ENCODE results near the gene NREP.

The NREP gene

GRCh38 chr5:111756581-111757354 lies at the start of gene NREP:
Gene NREP (minus strand): TSS chr5:111757194. CDS start chr5:111755772, 1,422 bp downstream.
- no peak for DNase-seq (ENCODE audit: low read depth)
- peak within 1 kb of the TSS; percentile 83 for H3K4me3 ChIP-seq (ENCODE audit: low read depth, low read length)

GRCh38 chr5:111806753-111807152 lies 49.8 kb upstream of the NREP start:
- no peak overlapping the region for H3K4me3 ChIP-seq (ENCODE audit: low read depth, low read length)

GRCh38 chr5:111806156-111806555 lies 49.2 kb upstream of the NREP start:
- no peak for DNase-seq (ENCODE audit: low read depth)
- H3K4me3 ChIP-seq (ENCODE audit: low read depth, low read length): no peak overlapping the region

More at GRCh38 chr5:111806753-111807152, 49.8 kb upstream of the NREP start:
- no peak for DNase-seq (ENCODE audit: low read depth)

- DNase-seq (ENCODE audit: low read depth): no peak
These were observed 48.1 kb upstream of the NREP start for GRCh38 chr5:111805071-111805470.

GRCh38 chr5:111800351-111800750 lies 43.4 kb upstream of the NREP start:
- no peak for DNase-seq (ENCODE audit: low read depth)
- no peak overlapping the region for H3K4me3 ChIP-seq (ENCODE audit: low read depth, low read length)

More at GRCh38 chr5:111805071-111805470, 48.1 kb upstream of the NREP start:
- H3K4me3 ChIP-seq (ENCODE audit: low read depth, low read length): no peak overlapping the region

- no peak overlapping the region for H3K4me3 ChIP-seq (ENCODE audit: low read depth, low read length)
These were observed 38.1 kb upstream of the NREP start for GRCh38 chr5:111795142-111795541.

GRCh38 chr5:111792471-111793058 lies 35.6 kb upstream of the NREP start:
- DNase-seq (ENCODE audit: low read depth): no peak
- no peak overlapping the region for H3K4me3 ChIP-seq (ENCODE audit: low read depth, low read length)

More at GRCh38 chr5:111795142-111795541, 38.1 kb upstream of the NREP start:
- DNase-seq (ENCODE audit: low read depth): no peak

- no peak for DNase-seq (ENCODE audit: low read depth)
- H3K4me3 ChIP-seq (ENCODE audit: low read depth, low read length): no peak overlapping the region
These were observed 33.3 kb upstream of the NREP start for GRCh38 chr5:111790295-111790694.

- DNase-seq (ENCODE audit: low read depth): no peak
- no peak overlapping the region for H3K4me3 ChIP-seq (ENCODE audit: low read depth, low read length)
These were observed 30.0 kb upstream of the NREP start for GRCh38 chr5:111787006-111787405.

- DNase-seq (ENCODE audit: low read depth): no peak
- H3K4me3 ChIP-seq (ENCODE audit: low read depth, low read length): no peak overlapping the region
These were observed 27.6 kb upstream of the NREP start for GRCh38 chr5:111784491-111785181.

GRCh38 chr5:111783537-111783936 lies 26.5 kb upstream of the NREP start:
- no peak for DNase-seq (ENCODE audit: low read depth)
- H3K4me3 ChIP-seq (ENCODE audit: low read depth, low read length): no peak overlapping the region

GRCh38 chr5:111782216-111782615 lies 25.2 kb upstream of the NREP start:
- no peak overlapping the region for H3K4me3 ChIP-seq (ENCODE audit: low read depth, low read length)
- DNase-seq (ENCODE audit: low read depth): peak; percentile 17

- DNase-seq (ENCODE audit: low read depth): no peak
These were observed 24.2 kb upstream of the NREP start for GRCh38 chr5:111781200-111781599.

GRCh38 chr5:111779922-111780292 lies 22.9 kb upstream of the NREP start:
- no peak overlapping the region for H3K4me3 ChIP-seq (ENCODE audit: low read depth, low read length)
- DNase-seq (ENCODE audit: low read depth): peak; percentile 17

More at GRCh38 chr5:111781200-111781599, 24.2 kb upstream of the NREP start:
- no peak overlapping the region for H3K4me3 ChIP-seq (ENCODE audit: low read depth, low read length)

GRCh38 chr5:111779260-111779921 lies 22.4 kb upstream of the NREP start:
- no peak for DNase-seq (ENCODE audit: low read depth)
- H3K4me3 ChIP-seq (ENCODE audit: low read depth, low read length): no peak overlapping the region

- H3K4me3 ChIP-seq (ENCODE audit: low read depth, low read length): no peak overlapping the region
- DNase-seq (ENCODE audit: low read depth): no peak
These were observed 20.2 kb upstream of the NREP start for GRCh38 chr5:111776913-111777781.

GRCh38 chr5:111775224-111775623 lies 18.2 kb upstream of the NREP start:
- no peak overlapping the region for H3K4me3 ChIP-seq (ENCODE audit: low read depth, low read length)
- peak; percentile 49 for DNase-seq (ENCODE audit: low read depth)

GRCh38 chr5:111774525-111774924 lies 17.5 kb upstream of the NREP start:
- DNase-seq (ENCODE audit: low read depth): peak; percentile 44
- H3K4me3 ChIP-seq (ENCODE audit: low read depth, low read length): no peak overlapping the region
